Karpas-422 (cell line): ENCODE data around the gene VWC2L. TPM values are rescaled to one million over a fixed set of nuclear protein-coding genes. Genes with fewer than 3 reads are reported as not detected.

Experiments
- DNase-seq: peaks from one replicate; pipeline ENCODE4 v3.0.0-alpha.2; 2015
- H2AFZ ChIP-seq: fragments of 200-600 bp; sonication (generic); 2 replicates; pipeline ENCODE4 v1.6.1; 2014; ENCODE audit warnings: antibody characterized with exemption, low read length, mixed read lengths
- H3K27ac ChIP-seq: fragments of 200-600 bp; sonication (generic); 2 replicates; pipeline ENCODE4 v1.5.1; 2014; ENCODE audit warnings: mild to moderate bottlenecking, low read length, moderate library complexity
- H3K27me3 ChIP-seq: fragments of 200-600 bp; sonication (generic); 2 replicates; pipeline ENCODE4 v1.6.1; 2014; ENCODE audit warnings: low read length, mixed read lengths
- H3K36me3 ChIP-seq: fragments of 200-600 bp; sonication (generic); 2 replicates; pipeline ENCODE4 v1.6.1; 2014; ENCODE audit warnings: low read length, mixed read lengths; ENCODE audit not compliant: insufficient read depth
- H3K4me1 ChIP-seq: fragments of 200-600 bp; sonication (generic); 2 replicates; pipeline ENCODE4 v1.6.1; 2014; ENCODE audit warnings: mild to moderate bottlenecking, low read length, mixed read lengths
- H3K4me2 ChIP-seq: fragments of 200-600 bp; sonication (generic); 2 replicates; pipeline ENCODE4 v1.6.1; 2014; ENCODE audit warnings: low read length, low read depth, mild to moderate bottlenecking; ENCODE audit not compliant: poor library complexity, severe bottlenecking
- H3K4me3 ChIP-seq: fragments of 200-600 bp; sonication (generic); 2 replicates; pipeline ENCODE4 v1.5.1; 2014; ENCODE audit warnings: mild to moderate bottlenecking, antibody characterized with exemption, low read length, mixed read lengths
- H3K79me2 ChIP-seq: fragments of 200-600 bp; sonication (generic); 2 replicates; pipeline ENCODE4 v1.6.1; 2014; ENCODE audit warnings: mild to moderate bottlenecking, low read length, mixed read lengths
- H3K9ac ChIP-seq: fragments of 200-600 bp; sonication (generic); 2 replicates; pipeline ENCODE4 v1.6.0; 2014; ENCODE audit warnings: low read length
- H3K9me2 ChIP-seq: fragments of 200-600 bp; sonication (generic), shearing (Covaris generic); replicated peaks from 2 replicates; pipeline ENCODE4 v1.6.0; 2014; ENCODE audit warnings: mild to moderate bottlenecking, low read length, moderate library complexity; ENCODE audit not compliant: insufficient read depth
- H3K9me3 ChIP-seq: fragments of 300-700, 200-600 bp; sonication (generic); 2 replicates; pipeline ENCODE4 v1.6.1; 2014; ENCODE audit warnings: low read length, mixed read lengths
- H4K20me1 ChIP-seq: fragments of 200-600 bp; sonication (generic); 2 replicates; pipeline ENCODE4 v1.6.1; 2014; ENCODE audit warnings: mild to moderate bottlenecking, antibody characterized with exemption, low read length, low read depth; ENCODE audit not compliant: insufficient read depth
- total RNA-seq: library from RNA; depleted of rRNA; stranded (reverse); fragments of >200 nt; shearing (Covaris generic); gene quantifications from 2 replicates; pipeline ENCODE4 v1.2.3, GENCODE V29; 2014; ENCODE audit warnings: low replicate concordance

Gene VWC2L
- total RNA-seq, 1 experiment from 2014 or later, result not detected

- no peak overlapping the region for H3K4me3 ChIP-seq
- no peak overlapping the region for H3K9ac ChIP-seq
- no peaks in the 10 kb centered on the region for H4K20me1 ChIP-seq
- no peak overlapping the region for H3K4me2 ChIP-seq
- no peak overlapping the region for H2AFZ ChIP-seq
- H3K9me2 ChIP-seq, result no peaks in the 10 kb centered on the region
- H3K36me3 ChIP-seq, result no peaks in the 10 kb centered on the region
- no peaks in the 10 kb centered on the region for H3K27me3 ChIP-seq
- no peak overlapping the region for H3K27ac ChIP-seq
- DNase-seq, result no peak
- H3K79me2 ChIP-seq, result no peaks in the 10 kb centered on the region
- H3K4me1 ChIP-seq, result no peaks in the 10 kb centered on the region
- no peaks in the 10 kb centered on the region for H3K9me3 ChIP-seq
Measured at GRCh38 chr2:214628091-214628490, 217.2 kb downstream of the VWC2L start.
